Osteocyte (in vitro differentiated cells): ENCODE data around the gene RACGAP1. TPM values are rescaled to one million over a fixed set of nuclear protein-coding genes. Genes with fewer than 3 reads are reported as not detected.

Experiments
- DNase-seq: peaks from one replicate; pipeline ENCODE4 v3.0.0; 2021; ENCODE audit warnings: mixed read lengths; ENCODE audit not compliant: unreplicated experiment; ENCODE audit errors: extremely low spot score
- H3K27ac Mint-ChIP-seq: one replicate; pipeline ENCODE4 v1.8.0; 2021; ENCODE audit warnings: mild to moderate bottlenecking, mixed read lengths; ENCODE audit not compliant: unreplicated experiment
- H3K27me3 Mint-ChIP-seq: one replicate; pipeline ENCODE4 v1.8.0; 2021; ENCODE audit warnings: mixed read lengths; ENCODE audit not compliant: unreplicated experiment
- H3K36me3 Mint-ChIP-seq: one replicate; pipeline ENCODE4 v1.8.0; 2021; ENCODE audit warnings: mixed read lengths; ENCODE audit not compliant: unreplicated experiment
- H3K4me1 Mint-ChIP-seq: one replicate; pipeline ENCODE4 v1.8.0; 2021; ENCODE audit warnings: mixed read lengths; ENCODE audit not compliant: unreplicated experiment
- H3K4me3 Mint-ChIP-seq: one replicate; pipeline ENCODE4 v1.8.0; 2021; ENCODE audit warnings: mild to moderate bottlenecking, moderate library complexity, mixed read lengths; ENCODE audit not compliant: unreplicated experiment
- H3K9me3 Mint-ChIP-seq: one replicate; pipeline ENCODE4 v1.8.0; 2021; ENCODE audit warnings: mixed read lengths; ENCODE audit not compliant: unreplicated experiment
- total RNA-seq: library from RNA; stranded (reverse); gene quantifications from 2 replicates; pipeline ENCODE4 v1.2.1, GENCODE V29; 2021
- TF ChIP-seq, protein P1 (sequence below): fragments of 200-600 bp; sonication (generic); IDR thresholded peaks from 2 replicates; pipeline ENCODE4 v1.5.0; 2021; ENCODE audit warnings: antibody characterized with exemption, mild to moderate bottlenecking, moderate library complexity

Gene RACGAP1
- total RNA-seq, 1 donor from 2014 or later = 25.9 TPM

DNA sequence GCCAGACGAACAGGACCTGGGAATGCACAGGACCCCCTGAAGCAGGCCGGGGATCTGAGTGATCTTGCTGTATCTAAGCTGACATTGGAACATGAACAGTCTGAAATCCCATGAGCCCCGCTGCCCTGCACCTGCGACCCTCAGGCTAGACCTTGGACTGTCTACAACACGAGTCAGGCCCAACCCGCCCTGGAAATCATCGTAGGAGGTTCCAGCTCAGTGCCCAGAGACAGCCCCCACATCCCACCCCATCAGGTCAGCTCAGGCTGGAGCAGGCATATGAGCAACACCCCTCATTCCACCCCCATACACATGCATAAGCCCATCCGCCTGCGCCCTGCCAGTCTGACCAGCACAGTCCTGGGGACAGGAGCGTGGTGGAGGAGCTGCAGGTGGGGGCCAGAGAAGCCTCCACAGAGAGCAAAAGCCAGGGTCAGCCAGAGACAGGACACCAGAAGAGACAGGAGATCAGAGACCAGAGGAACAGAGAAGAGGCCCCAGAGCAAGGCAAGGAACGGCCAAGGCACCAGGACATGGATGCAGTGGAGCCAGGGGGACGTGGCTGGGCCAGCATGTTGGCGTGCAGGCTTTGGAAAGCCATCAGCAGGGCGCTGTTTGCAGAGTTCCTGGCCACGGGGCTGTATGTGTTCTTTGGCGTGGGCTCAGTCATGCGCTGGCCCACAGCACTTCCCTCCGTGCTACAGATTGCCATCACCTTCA is 52.5 kb downstream of the RACGAP1 start, which contains the start of gene AQP6:
AQP6 (plus strand) TSS at position 307 of the 720 bp plus-strand sequence; CDS start at position 534, 227 bp downstream.
- H3K9me3 Mint-ChIP-seq = no peaks in the 10 kb centered on the region
- no peak for DNase-seq
- H3K36me3 Mint-ChIP-seq = peaks cover 2% of the 10 kb centered on the region
- peaks cover under 1% of the 10 kb centered on the region for H3K4me1 Mint-ChIP-seq
- no peak within 1 kb of the TSS for H3K27ac Mint-ChIP-seq
- TF ChIP-seq, protein P1, sequence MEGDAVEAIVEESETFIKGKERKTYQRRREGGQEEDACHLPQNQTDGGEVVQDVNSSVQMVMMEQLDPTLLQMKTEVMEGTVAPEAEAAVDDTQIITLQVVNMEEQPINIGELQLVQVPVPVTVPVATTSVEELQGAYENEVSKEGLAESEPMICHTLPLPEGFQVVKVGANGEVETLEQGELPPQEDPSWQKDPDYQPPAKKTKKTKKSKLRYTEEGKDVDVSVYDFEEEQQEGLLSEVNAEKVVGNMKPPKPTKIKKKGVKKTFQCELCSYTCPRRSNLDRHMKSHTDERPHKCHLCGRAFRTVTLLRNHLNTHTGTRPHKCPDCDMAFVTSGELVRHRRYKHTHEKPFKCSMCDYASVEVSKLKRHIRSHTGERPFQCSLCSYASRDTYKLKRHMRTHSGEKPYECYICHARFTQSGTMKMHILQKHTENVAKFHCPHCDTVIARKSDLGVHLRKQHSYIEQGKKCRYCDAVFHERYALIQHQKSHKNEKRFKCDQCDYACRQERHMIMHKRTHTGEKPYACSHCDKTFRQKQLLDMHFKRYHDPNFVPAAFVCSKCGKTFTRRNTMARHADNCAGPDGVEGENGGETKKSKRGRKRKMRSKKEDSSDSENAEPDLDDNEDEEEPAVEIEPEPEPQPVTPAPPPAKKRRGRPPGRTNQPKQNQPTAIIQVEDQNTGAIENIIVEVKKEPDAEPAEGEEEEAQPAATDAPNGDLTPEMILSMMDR = no peak
- no peak within 1 kb of the TSS for H3K4me3 Mint-ChIP-seq
- H3K27me3 Mint-ChIP-seq = peaks cover 3% of the 10 kb centered on the region

DNA sequence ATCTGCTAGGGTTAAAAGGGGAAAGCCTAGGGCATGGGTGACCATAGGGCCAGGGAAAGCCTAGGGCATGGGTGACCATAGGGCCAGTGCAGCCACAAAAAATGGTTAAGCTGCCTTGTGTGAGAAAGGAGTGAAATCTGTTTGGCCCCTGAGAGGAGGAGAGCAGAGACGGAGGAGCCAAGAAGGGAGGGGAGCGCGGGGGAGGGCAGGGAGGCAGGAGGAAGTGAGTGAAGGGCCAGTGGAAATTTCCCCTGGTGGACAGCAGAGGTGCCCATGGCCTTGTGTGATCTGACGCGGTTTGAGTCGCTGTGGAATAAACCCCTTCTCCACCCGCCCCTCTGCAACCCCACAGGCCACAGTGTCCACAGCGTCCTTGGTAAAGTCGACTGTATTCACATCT is 53.2 kb downstream of the RACGAP1 start:
- TF ChIP-seq, protein P1 = no peak
- no peak for DNase-seq
- peaks cover 8% of the 10 kb centered on the region for H3K4me1 Mint-ChIP-seq
- no peaks in the 10 kb centered on the region for H3K9me3 Mint-ChIP-seq
- H3K27me3 Mint-ChIP-seq = peaks cover 3% of the 10 kb centered on the region
- H3K27ac Mint-ChIP-seq = no peak overlapping the region
- H3K36me3 Mint-ChIP-seq = peaks cover 2% of the 10 kb centered on the region
- H3K4me3 Mint-ChIP-seq = no peak overlapping the region

DNA sequence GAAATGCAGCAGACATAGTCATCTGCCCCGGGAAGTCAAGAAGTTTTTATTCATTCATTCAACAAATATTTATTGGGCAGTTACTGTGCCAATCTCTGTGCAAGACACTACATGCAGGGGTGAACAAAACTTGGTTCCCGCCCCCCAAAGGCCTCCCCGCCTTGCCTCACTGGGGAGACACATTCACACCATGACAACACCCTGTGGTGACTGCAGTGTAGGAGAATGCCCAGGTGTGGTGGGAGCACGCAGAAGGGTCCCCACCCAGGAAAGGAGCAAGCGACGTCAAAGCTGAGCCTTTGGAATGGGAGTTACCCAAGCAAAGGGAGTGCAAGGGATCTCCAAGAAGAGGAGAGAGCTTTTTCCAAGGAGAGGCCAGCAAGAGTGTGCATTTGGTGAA is 54.2 kb downstream of the RACGAP1 start:
- peaks cover 10% of the 10 kb centered on the region for H3K4me1 Mint-ChIP-seq
- H3K27me3 Mint-ChIP-seq = peaks cover 3% of the 10 kb centered on the region

DNA sequence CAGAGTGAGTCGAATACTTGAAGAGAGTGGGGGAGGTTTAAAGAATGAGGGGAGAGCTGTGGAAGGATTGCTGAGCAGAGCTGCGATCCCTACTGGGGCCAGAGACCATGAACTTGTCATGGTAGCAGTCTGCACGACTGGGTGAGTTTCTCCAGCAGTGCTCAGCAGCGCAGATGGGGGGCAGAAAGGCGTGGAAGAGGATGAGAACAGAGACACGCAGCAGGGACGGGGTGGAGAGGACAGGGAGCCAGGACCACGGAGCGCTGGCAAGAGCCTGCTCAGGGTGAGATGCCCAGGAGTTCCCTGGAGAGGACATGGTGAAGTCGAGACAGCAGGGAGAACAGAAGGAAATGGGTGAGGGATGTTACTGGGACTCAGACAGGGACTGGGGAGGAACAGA is 54.6 kb downstream of the RACGAP1 start:
- no peak overlapping the region for H3K27ac Mint-ChIP-seq
- H3K4me3 Mint-ChIP-seq = no peak overlapping the region
- no peaks in the 10 kb centered on the region for H3K36me3 Mint-ChIP-seq
- TF ChIP-seq, protein P1 = no peak
- H3K4me1 Mint-ChIP-seq = peaks cover 10% of the 10 kb centered on the region
- peaks cover 3% of the 10 kb centered on the region for H3K27me3 Mint-ChIP-seq
- no peaks in the 10 kb centered on the region for H3K9me3 Mint-ChIP-seq
- DNase-seq = no peak

More for the DNA sequence above, 54.2 kb downstream of the RACGAP1 start:
- Mint-ChIP-seq H3K36me3 (no peaks in the 10 kb centered on the region), H3K9me3 (no peaks in the 10 kb centered on the region), H3K4me3 (no peak overlapping the region), H3K27ac (no peak overlapping the region)
- no peak for DNase-seq
- TF ChIP-seq, protein P1 = no peak

DNA sequence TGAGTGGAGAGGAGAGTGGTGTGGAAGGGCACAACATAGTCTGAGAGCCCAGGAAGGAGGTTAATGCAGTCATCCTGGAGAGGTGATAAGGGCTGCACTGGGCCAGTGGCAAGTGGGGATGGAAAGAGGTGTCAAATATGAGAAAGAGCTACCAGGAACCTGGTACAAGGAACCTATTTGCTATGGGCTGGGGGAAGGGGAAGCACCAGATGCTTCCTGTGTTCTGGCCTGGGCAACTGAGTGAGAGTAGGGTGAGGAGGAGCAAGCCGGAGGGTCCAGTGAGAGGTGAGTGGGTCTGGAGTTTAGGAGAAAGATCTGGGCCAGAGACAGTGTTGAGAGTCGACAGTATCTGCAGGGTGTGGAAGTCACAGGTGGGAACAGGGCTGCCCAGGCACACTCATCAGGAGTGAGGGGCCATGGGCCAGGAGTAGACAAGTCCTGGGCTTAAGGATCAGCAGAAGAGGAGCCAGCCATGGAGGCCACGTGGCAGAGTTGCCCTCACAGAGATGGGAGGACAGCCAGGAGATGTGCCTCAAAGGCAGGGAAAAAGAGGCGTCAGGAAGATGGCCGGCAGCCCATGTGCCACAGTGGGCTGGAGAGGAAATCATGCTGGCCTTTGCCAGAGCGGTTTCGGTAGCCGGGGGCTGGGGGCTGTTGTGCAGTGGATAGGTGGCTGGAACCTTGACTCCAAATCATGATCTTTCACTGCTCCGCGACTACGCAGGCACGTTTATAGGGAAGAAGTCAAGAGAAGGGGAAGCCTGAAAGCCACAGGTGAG is 55.5 kb downstream of the RACGAP1 start:
- Mint-ChIP-seq H3K27me3 (peaks cover 5% of the 10 kb centered on the region), H3K36me3 (no peaks in the 10 kb centered on the region), H3K9me3 (no peaks in the 10 kb centered on the region), H3K4me1 (peaks cover 10% of the 10 kb centered on the region), H3K4me3 (no peak overlapping the region), H3K27ac (no peak overlapping the region)
- TF ChIP-seq, protein P1 = no peak
- no peak for DNase-seq
